ENCODE data around the gene METTL26.

- no peak for TF ChIP-seq GABPA (IDR thresholded peaks at IDR 0.05 in 1 of 2, conservative IDR thresholded peaks at IDR 0.05 in 1 of 2)
- TF ChIP-seq, protein P1, sequence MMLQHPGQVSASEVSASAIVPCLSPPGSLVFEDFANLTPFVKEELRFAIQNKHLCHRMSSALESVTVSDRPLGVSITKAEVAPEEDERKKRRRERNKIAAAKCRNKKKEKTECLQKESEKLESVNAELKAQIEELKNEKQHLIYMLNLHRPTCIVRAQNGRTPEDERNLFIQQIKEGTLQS (IDR thresholded peaks at IDR 0.05): no peak
- no peak for TF ChIP-seq MAX (IDR thresholded peaks at IDR 0.05)
- no peak for TF ChIP-seq CTCF (IDR thresholded peaks at IDR 0.05; ENCODE audit: low read depth, low read length, missing input control)
- TF ChIP-seq EGR1 (IDR thresholded peaks at IDR 0.05; ENCODE audit: low read depth in 2 of 2): no peak
- TF ChIP-seq REST (IDR thresholded peaks at IDR 0.05): no peak
- no peak for TF ChIP-seq TAF1 (conservative IDR thresholded peaks at IDR 0.05)
- TF ChIP-seq YY1 (IDR thresholded peaks at IDR 0.05): no peak
- no peak for TF ChIP-seq RAD21 (IDR thresholded peaks at IDR 0.05)
- no peak for TF ChIP-seq SP1 (IDR thresholded peaks at IDR 0.05)
- TF ChIP-seq, protein P2, sequence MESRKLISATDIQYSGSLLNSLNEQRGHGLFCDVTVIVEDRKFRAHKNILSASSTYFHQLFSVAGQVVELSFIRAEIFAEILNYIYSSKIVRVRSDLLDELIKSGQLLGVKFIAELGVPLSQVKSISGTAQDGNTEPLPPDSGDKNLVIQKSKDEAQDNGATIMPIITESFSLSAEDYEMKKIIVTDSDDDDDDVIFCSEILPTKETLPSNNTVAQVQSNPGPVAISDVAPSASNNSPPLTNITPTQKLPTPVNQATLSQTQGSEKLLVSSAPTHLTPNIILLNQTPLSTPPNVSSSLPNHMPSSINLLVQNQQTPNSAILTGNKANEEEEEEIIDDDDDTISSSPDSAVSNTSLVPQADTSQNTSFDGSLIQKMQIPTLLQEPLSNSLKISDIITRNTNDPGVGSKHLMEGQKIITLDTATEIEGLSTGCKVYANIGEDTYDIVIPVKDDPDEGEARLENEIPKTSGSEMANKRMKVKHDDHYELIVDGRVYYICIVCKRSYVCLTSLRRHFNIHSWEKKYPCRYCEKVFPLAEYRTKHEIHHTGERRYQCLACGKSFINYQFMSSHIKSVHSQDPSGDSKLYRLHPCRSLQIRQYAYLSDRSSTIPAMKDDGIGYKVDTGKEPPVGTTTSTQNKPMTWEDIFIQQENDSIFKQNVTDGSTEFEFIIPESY (IDR thresholded peaks at IDR 0.05): no peak
- no peak for TF ChIP-seq NR2F2 (IDR thresholded peaks at IDR 0.05)
- TF ChIP-seq HNF4A (conservative IDR thresholded peaks at IDR 0.05): no peak
- TF ChIP-seq JUND (IDR thresholded peaks at IDR 0.05): no peak
Observed at GRCh38 chr16:625117-625976, 10.8 kb downstream of the METTL26 start.
